Mesendoderm (in vitro differentiated cells): ENCODE data around the gene PCSK5.
"Not testable (repeated sequence)": the region's sequence is repeated elsewhere in the genome, so short reads cannot be mapped to it uniquely, and the experiment has no call there.

Experiments
- DNase-seq: peaks from one replicate; pipeline ENCODE4 v3.0.0; 2013
- H2AK5ac ChIP-seq: 2 replicates; pipeline ENCODE4 v1.6.1; 2013; ENCODE audit warnings: low read length, inconsistent platforms
- H2BK120ac ChIP-seq: 2 replicates; pipeline ENCODE4 v1.6.1; 2013; ENCODE audit warnings: low read depth, mild to moderate bottlenecking, low read length, moderate library complexity, mixed read lengths
- H2BK15ac ChIP-seq: replicated peaks from 2 replicates; pipeline ENCODE4 v1.6.1; 2013; ENCODE audit warnings: low read depth, mild to moderate bottlenecking, moderate library complexity
- H2BK5ac ChIP-seq: 2 replicates; pipeline ENCODE4 v1.6.1; 2013; ENCODE audit warnings: low read length, inconsistent platforms
- H3K18ac ChIP-seq: 2 replicates; pipeline ENCODE4 v1.6.1; 2013; ENCODE audit warnings: mild to moderate bottlenecking, low read length, mixed read lengths
- H3K23ac ChIP-seq: one replicate; pipeline ENCODE4 v1.6.1; 2013; ENCODE audit warnings: low read length
- H3K27ac ChIP-seq: 2 replicates; pipeline ENCODE4 v1.5.1; 2013; ENCODE audit warnings: low read depth, mild to moderate bottlenecking, inconsistent platforms, low read length, moderate library complexity
- H3K27me3 ChIP-seq: 2 replicates; pipeline ENCODE4 v1.6.1; 2013; ENCODE audit warnings: low read length, control low read depth, mild to moderate bottlenecking, inconsistent platforms; ENCODE audit not compliant: insufficient read depth, poor library complexity
- H3K36me3 ChIP-seq: 2 replicates; pipeline ENCODE4 v1.6.1; 2013; ENCODE audit warnings: low read length, inconsistent platforms; ENCODE audit not compliant: control insufficient read depth, insufficient read depth
- H3K4ac ChIP-seq: one replicate; pipeline ENCODE4 v1.6.1; 2013; ENCODE audit warnings: low read depth, mild to moderate bottlenecking, low read length, moderate library complexity
- H3K4me1 ChIP-seq: 2 replicates; pipeline ENCODE4 v1.6.1; 2013; ENCODE audit warnings: low read depth, low read length, inconsistent platforms; ENCODE audit not compliant: control insufficient read depth
- H3K4me2 ChIP-seq: 2 replicates; pipeline ENCODE4 v1.6.1; 2013; ENCODE audit warnings: low read length
- H3K4me3 ChIP-seq: 2 replicates; pipeline ENCODE4 v1.5.1; 2013; ENCODE audit warnings: mild to moderate bottlenecking, low read length
- H3K56ac ChIP-seq: one replicate; pipeline ENCODE4 v1.6.1; 2013; ENCODE audit warnings: low read length
- H3K79me1 ChIP-seq: 2 replicates; pipeline ENCODE4 v1.6.1; 2013; ENCODE audit warnings: low read length, inconsistent platforms
- H3K79me2 ChIP-seq: 2 replicates; pipeline ENCODE4 v1.6.1; 2013; ENCODE audit warnings: mild to moderate bottlenecking, low read length; ENCODE audit not compliant: control insufficient read depth, insufficient read depth
- H3K9ac ChIP-seq: 2 replicates; pipeline ENCODE4 v1.6.1; 2013; ENCODE audit warnings: low read length, inconsistent platforms
- H4K5ac ChIP-seq: one replicate; pipeline ENCODE4 v1.6.1; 2013; ENCODE audit warnings: low read length
- H4K8ac ChIP-seq: one replicate; pipeline ENCODE4 v1.6.1; 2013; ENCODE audit warnings: low read depth, mild to moderate bottlenecking, control low read depth, low read length, moderate library complexity
- WGBS: extraction: QIAGEN DNeasy Blood & Tissue Kit; methylation state at CpG from one replicate; pipeline ENCODE4 v1.1.7; 2013; ENCODE audit warnings: low lambda C conversion rate, missing lambda C conversion rate; ENCODE audit not compliant: insufficient coverage; ENCODE audit errors: extremely low coverage; 5-methylcytosine and 5-hydroxymethylcytosine counted together

The PCSK5 gene

DNA sequence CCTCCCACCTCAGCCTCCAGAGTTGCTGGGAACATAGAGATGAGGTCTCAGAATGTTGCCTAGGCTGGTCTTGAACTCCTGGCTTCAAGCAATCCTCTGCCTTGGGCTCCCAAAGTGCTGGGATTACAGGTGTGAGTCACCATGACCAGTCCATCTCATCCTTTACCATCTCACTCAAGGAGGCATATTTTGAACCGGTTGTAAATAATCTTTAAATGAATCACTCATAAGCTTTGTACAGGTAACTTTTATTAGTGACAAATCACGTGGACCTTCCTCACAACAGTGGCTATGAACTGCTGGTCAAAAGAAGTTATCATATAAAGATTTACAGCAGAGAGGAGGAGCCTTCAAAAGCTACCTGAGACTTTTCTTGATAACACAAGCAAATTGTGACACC lies 433.0 kb downstream of the PCSK5 start:
- Histone ChIP-seq H3K9ac (no peak overlapping the region), H3K27ac (no peak overlapping the region), H3K79me2 (no peaks in the 10 kb centered on the region), H3K79me1 (no peaks in the 10 kb centered on the region), H3K23ac (no peak overlapping the region), H4K8ac (no peak overlapping the region), H3K36me3 (no peaks in the 10 kb centered on the region), H3K18ac (no peak overlapping the region), H2BK120ac (no peak overlapping the region), H2AK5ac (no peak overlapping the region), H3K56ac (no peak overlapping the region), H3K4me3 (no peak overlapping the region), H3K27me3 (no peaks in the 10 kb centered on the region), H2BK15ac (no peak overlapping the region), H4K5ac (no peak overlapping the region), H2BK5ac (no peak overlapping the region), H3K4ac (no peak overlapping the region), H3K4me1 (no peaks in the 10 kb centered on the region), H3K4me2 (no peak overlapping the region)
- no CpG with 5 or more reads among the region's 2 CpGs for WGBS
- no peak for DNase-seq

DNA sequence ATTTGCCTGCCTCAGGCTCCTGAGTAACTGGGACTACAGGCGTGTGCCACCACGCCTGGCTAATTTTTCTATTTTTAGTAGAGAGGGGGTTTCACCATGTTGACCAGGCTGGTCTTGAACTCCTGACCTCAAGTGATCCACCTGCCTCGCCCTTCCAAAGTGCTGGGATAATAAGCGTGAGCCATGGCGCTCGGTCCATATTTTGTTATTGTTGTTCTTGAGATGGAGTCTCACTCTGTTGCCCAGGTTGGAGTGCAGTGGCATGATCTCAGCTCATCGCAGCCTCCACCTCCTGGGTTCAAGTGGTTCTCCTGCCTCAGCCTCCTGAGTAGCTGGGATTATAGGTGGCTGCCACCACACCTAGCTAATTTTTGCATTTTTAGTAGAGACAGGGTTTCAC lies 433.6 kb downstream of the PCSK5 start:
- H2BK15ac ChIP-seq, H4K8ac ChIP-seq, H3K4ac ChIP-seq, H3K36me3 ChIP-seq, H3K27ac ChIP-seq, H3K9ac ChIP-seq, H4K5ac ChIP-seq, H3K4me1 ChIP-seq, H3K56ac ChIP-seq, H3K18ac ChIP-seq, H3K23ac ChIP-seq, H3K79me2 ChIP-seq, H2BK120ac ChIP-seq, DNase-seq, H3K27me3 ChIP-seq, H3K4me3 ChIP-seq, H2BK5ac ChIP-seq, H3K79me1 ChIP-seq, H2AK5ac ChIP-seq, H3K4me2 ChIP-seq: not testable (repeated sequence)
- no CpG with 5 or more reads among the region's 7 CpGs for WGBS

- Histone ChIP-seq H2BK120ac (no peak overlapping the region), H3K4ac (no peak overlapping the region), H3K4me1 (no peaks in the 10 kb centered on the region), H2BK15ac (no peak overlapping the region), H2BK5ac (no peak overlapping the region), H3K4me3 (no peak overlapping the region), H4K5ac (no peak overlapping the region), H3K27me3 (no peaks in the 10 kb centered on the region), H3K56ac (no peak overlapping the region), H3K79me2 (no peaks in the 10 kb centered on the region), H3K4me2 (no peak overlapping the region), H3K9ac (no peak overlapping the region), H3K79me1 (no peaks in the 10 kb centered on the region), H2AK5ac (no peak overlapping the region), H4K8ac (no peak overlapping the region), H3K36me3 (no peaks in the 10 kb centered on the region), H3K23ac (no peak overlapping the region), H3K18ac (no peak overlapping the region), H3K27ac (no peak overlapping the region)
- no peak for DNase-seq
- WGBS = no CpG with 5 or more reads among the region's 1 CpG
Measured at GRCh38 chr9:76330034-76330433, 439.6 kb downstream of the PCSK5 start.

GRCh38 chr9:76333388-76333787 lies 442.9 kb downstream of the PCSK5 start:
- Histone ChIP-seq H3K27me3 (no peaks in the 10 kb centered on the region), H3K79me2 (no peaks in the 10 kb centered on the region), H3K9ac (no peak overlapping the region), H2BK120ac (no peak overlapping the region), H3K23ac (no peak overlapping the region), H3K27ac (no peak overlapping the region), H3K18ac (no peak overlapping the region), H3K4me3 (no peak overlapping the region), H3K4me2 (no peak overlapping the region), H3K4me1 (no peaks in the 10 kb centered on the region), H3K36me3 (no peaks in the 10 kb centered on the region), H2BK15ac (no peak overlapping the region), H2BK5ac (no peak overlapping the region), H3K79me1 (no peaks in the 10 kb centered on the region), H2AK5ac (no peak overlapping the region), H4K8ac (no peak overlapping the region), H4K5ac (no peak overlapping the region), H3K4ac (no peak overlapping the region), H3K56ac (no peak overlapping the region)
- WGBS = no CpG with 5 or more reads among the region's 3 CpGs
- no peak for DNase-seq

DNA sequence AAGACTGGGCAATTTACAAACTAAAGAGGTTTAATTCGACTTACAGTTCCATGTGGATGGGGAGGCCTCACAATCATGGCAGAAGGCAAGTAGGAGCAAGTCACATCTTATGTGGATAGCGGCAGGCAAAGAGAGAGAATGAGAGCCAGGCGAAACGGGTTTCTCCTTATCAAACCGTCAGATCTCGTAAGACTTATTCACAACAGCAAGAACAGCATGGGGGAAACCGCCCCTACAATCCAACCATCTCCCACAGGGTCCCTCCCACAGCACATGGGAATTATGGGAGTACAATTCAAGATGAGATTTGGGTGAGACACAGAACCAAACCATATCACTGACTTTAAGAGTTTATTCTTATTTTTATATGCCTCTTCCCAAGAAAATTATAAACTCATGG lies 443.5 kb downstream of the PCSK5 start:
- Histone ChIP-seq H2BK15ac (no peak overlapping the region), H3K4me1 (no peaks in the 10 kb centered on the region), H3K27ac (no peak overlapping the region)

GRCh38 chr9:76336027-76336426 lies 445.6 kb downstream of the PCSK5 start:
- Histone ChIP-seq H2BK120ac (no peak overlapping the region), H4K5ac (no peak overlapping the region), H3K18ac (no peak overlapping the region), H3K4me3 (no peak overlapping the region), H3K79me2 (no peaks in the 10 kb centered on the region), H3K4me2 (no peak overlapping the region), H3K36me3 (no peaks in the 10 kb centered on the region), H3K4ac (no peak overlapping the region), H3K27me3 (no peaks in the 10 kb centered on the region), H2BK5ac (no peak overlapping the region), H3K23ac (no peak overlapping the region), H2BK15ac (no peak overlapping the region), H3K9ac (no peak overlapping the region), H3K79me1 (no peaks in the 10 kb centered on the region), H2AK5ac (no peak overlapping the region), H3K27ac (no peak overlapping the region), H4K8ac (no peak overlapping the region), H3K56ac (no peak overlapping the region), H3K4me1 (no peaks in the 10 kb centered on the region)
- no CpG with 5 or more reads among the region's 1 CpG for WGBS
- no peak for DNase-seq

More for the DNA sequence above, 443.5 kb downstream of the PCSK5 start:
- Histone ChIP-seq H3K4me3 (no peak overlapping the region), H4K8ac (no peak overlapping the region), H3K4ac (no peak overlapping the region), H2AK5ac (no peak overlapping the region), H4K5ac (no peak overlapping the region), H3K27me3 (no peaks in the 10 kb centered on the region), H3K36me3 (no peaks in the 10 kb centered on the region), H3K18ac (no peak overlapping the region), H3K79me2 (no peaks in the 10 kb centered on the region), H3K23ac (no peak overlapping the region), H2BK120ac (no peak overlapping the region), H3K79me1 (no peaks in the 10 kb centered on the region), H3K56ac (no peak overlapping the region), H3K4me2 (no peak overlapping the region), H2BK5ac (no peak overlapping the region), H3K9ac (no peak overlapping the region)
- WGBS = no CpG with 5 or more reads among the region's 7 CpGs
- DNase-seq = peak; percentile 64
